H1 (cell line): ENCODE results near the gene MIOX. TPM values are rescaled to one million over a fixed set of nuclear protein-coding genes. Genes with fewer than 3 reads are reported as not detected.
A peak's percentile ranks its signal among the peaks of the same experiment; 100 is the strongest.

Source experiments
- CTCF ChIA-PET: fragments of 300-600 bp; sonication (Branson Sonifier 250); formaldehyde crosslinking; loops from one replicate; lab custom pipeline; 2021; ENCODE audit not compliant: partially characterized antibody; lab: Charles Lee
- POLR2A ChIA-PET: fragments of 300-600 bp; sonication (Branson Sonifier 250); formaldehyde crosslinking; loops from one replicate; lab custom pipeline; 2021; ENCODE audit warnings: inconsistent platforms; ENCODE audit not compliant: partially characterized antibody; lab: Charles Lee
- DNase-seq, 2 experiments: peaks; one replicate each; pipeline versions ENCODE4 v3.0.0 to v3.0.0-alpha.2; 2010 to 2022; ENCODE audit warnings: low spot score in 2 of 2, low read depth in 1 of 2, mixed read lengths in 1 of 2
- FAIRE-seq: peaks from 2 replicates; lab custom pipeline; 2011; peaks lifted over from hg19 to GRCh38; lab: Jason Lieb, UNC
- H2AFZ ChIP-seq: 2 replicates; pipeline ENCODE4 v1.8.1; 2012; ENCODE audit warnings: low read length, inconsistent platforms
- H2AK5ac ChIP-seq: 2 replicates; pipeline ENCODE4 v1.6.1; 2013; ENCODE audit warnings: low read depth, low read length
- H2BK120ac ChIP-seq: replicated peaks from 2 replicates; pipeline ENCODE3; 2013; ENCODE audit warnings: low read depth, low read length, inconsistent platforms
- H2BK12ac ChIP-seq: 2 replicates; pipeline ENCODE4 v1.6.1; 2013; ENCODE audit warnings: low read depth, low read length
- H2BK15ac ChIP-seq: 2 replicates; pipeline ENCODE4 v1.6.1; 2013; ENCODE audit warnings: low read length
- H2BK20ac ChIP-seq: 2 replicates; pipeline ENCODE4 v1.6.1; 2013; ENCODE audit warnings: low read length
- H2BK5ac ChIP-seq: 2 replicates; pipeline ENCODE4 v1.6.1; 2013; ENCODE audit warnings: low read depth, low read length
- H3K14ac ChIP-seq: 2 replicates; pipeline ENCODE4 v1.6.1; 2013; ENCODE audit warnings: inconsistent platforms; ENCODE audit not compliant: insufficient read length
- H3K18ac ChIP-seq: 2 replicates; pipeline ENCODE4 v1.6.1; 2013; ENCODE audit warnings: low read length; ENCODE audit errors: extremely low read depth
- H3K23ac ChIP-seq: 2 replicates; pipeline ENCODE4 v1.6.1; 2013; ENCODE audit warnings: inconsistent platforms; ENCODE audit not compliant: insufficient read length
- H3K23me2 ChIP-seq: 2 replicates; pipeline ENCODE4 v1.6.1; 2013; ENCODE audit warnings: low read depth, low read length
- H3K27ac ChIP-seq: 2 replicates; pipeline ENCODE4 v1.6.1; 2011; ENCODE audit warnings: low read depth, low read length, inconsistent platforms
- H3K27me3 ChIP-seq, 4 experiments: replicated peaks in 1 of 4; 1 replicate in 1 of 4; 2 replicates in 3 of 4; pipeline versions ENCODE4 v1.6.1 to v1.8.1; 2011 to 2013; ENCODE audit warnings: low read length in 3 of 4, mild to moderate bottlenecking in 3 of 4, inconsistent platforms in 2 of 4, mixed read lengths in 2 of 4, moderate library complexity in 1 of 4; ENCODE audit not compliant: control insufficient read depth in 3 of 4, insufficient read depth in 3 of 4; ENCODE audit errors: extremely low read depth in 1 of 4
- H3K36me3 ChIP-seq, 4 experiments: 2 replicates each; pipeline versions ENCODE4 v1.6.1 to v1.8.1; 2011 to 2013; ENCODE audit warnings: mild to moderate bottlenecking in 4 of 4, low read length in 3 of 4, moderate library complexity in 2 of 4, control low read depth in 1 of 4, inconsistent platforms in 1 of 4; ENCODE audit not compliant: insufficient read depth in 4 of 4, control insufficient read depth in 2 of 4
- H3K4ac ChIP-seq: replicated peaks from 2 replicates; pipeline ENCODE3; 2013; ENCODE audit warnings: low read length, low read depth, mixed read lengths, inconsistent platforms; ENCODE audit not compliant: insufficient read length
- H3K4me1 ChIP-seq, 4 experiments: replicated peaks in 1 of 4; 1 replicate in 1 of 4; 2 replicates in 3 of 4; pipeline versions ENCODE4 v1.6.1 to v1.8.1; 2011 to 2013; ENCODE audit warnings: low read length in 3 of 4, inconsistent platforms in 2 of 4, mixed read lengths in 1 of 4; ENCODE audit not compliant: insufficient read depth in 4 of 4, control insufficient read depth in 3 of 4
- H3K4me2 ChIP-seq, 2 experiments: 2 replicates each; pipeline versions ENCODE4 v1.6.1 to v1.8.1; 2011 to 2013; ENCODE audit warnings: low read depth in 2 of 2, low read length in 2 of 2, control low read depth in 1 of 2, inconsistent platforms in 1 of 2, mild to moderate bottlenecking in 1 of 2; ENCODE audit not compliant: insufficient read depth in 1 of 2
- H3K4me3 ChIP-seq, 4 experiments: fragments of 200-600, 300-600 bp in 1 of 4; sonication (generic), shearing (Covaris generic), sonication (Bioruptor Twin) in 1 of 4; 2 replicates each; pipeline versions ENCODE4 v1.5.1 to v1.8.1; 2011 to 2016; ENCODE audit warnings: low read length in 4 of 4, low read depth in 3 of 4, control low read depth in 2 of 4, inconsistent platforms in 2 of 4, mild to moderate bottlenecking in 2 of 4, mixed read lengths in 1 of 4, moderate library complexity in 1 of 4; ENCODE audit not compliant: insufficient read depth in 2 of 4; ENCODE audit errors: extremely low read depth in 1 of 4
- H3K56ac ChIP-seq: replicated peaks from 2 replicates; pipeline ENCODE3; 2013; ENCODE audit warnings: low read depth, mild to moderate bottlenecking, mixed read lengths, low read length, inconsistent platforms; ENCODE audit not compliant: insufficient read length
- H3K79me1 ChIP-seq: 2 replicates; pipeline ENCODE4 v1.6.1; 2013; ENCODE audit warnings: low read depth, low read length, control low read depth
- H3K79me2 ChIP-seq, 2 experiments: 2 replicates each; pipeline versions ENCODE4 v1.6.1 to v1.8.1; 2012 to 2013; ENCODE audit warnings: low read length in 2 of 2, mild to moderate bottlenecking in 2 of 2, inconsistent platforms in 1 of 2; ENCODE audit not compliant: insufficient read depth in 2 of 2, control insufficient read depth in 1 of 2
- H3K9ac ChIP-seq, 4 experiments: replicated peaks in 1 of 4; 1 replicate in 1 of 4; 2 replicates in 3 of 4; pipeline versions ENCODE4 v1.6.1 to v1.8.1; 2011 to 2013; ENCODE audit warnings: low read depth in 3 of 4, low read length in 3 of 4, control low read depth in 2 of 4, mild to moderate bottlenecking in 2 of 4, moderate library complexity in 2 of 4, inconsistent platforms in 1 of 4; ENCODE audit errors: extremely low read depth in 1 of 4
- H3K9me3 ChIP-seq, 2 experiments: 2 replicates each; pipeline versions ENCODE4 v1.6.1 to v1.8.1; 2012 to 2013; ENCODE audit warnings: mild to moderate bottlenecking in 2 of 2, moderate library complexity in 2 of 2, control low read depth in 1 of 2, inconsistent platforms in 1 of 2, low read depth in 1 of 2, low read length in 1 of 2, mixed read lengths in 1 of 2; ENCODE audit not compliant: insufficient read depth in 2 of 2
- H4K20me1 ChIP-seq, 2 experiments: replicated peaks in 1 of 2; 2 replicates each; pipeline versions ENCODE3 to v1.8.1; 2011 to 2013; ENCODE audit warnings: inconsistent platforms in 2 of 2, low read length in 2 of 2, mild to moderate bottlenecking in 1 of 2; ENCODE audit not compliant: insufficient read depth in 2 of 2, control insufficient read depth in 1 of 2
- H4K5ac ChIP-seq: 2 replicates; pipeline ENCODE4 v1.6.1; 2013; ENCODE audit warnings: low read length, low read depth, mixed read lengths, inconsistent platforms; ENCODE audit not compliant: insufficient read length
- H4K8ac ChIP-seq: 2 replicates; pipeline ENCODE4 v1.8.0; 2013; ENCODE audit warnings: mild to moderate bottlenecking, moderate library complexity, low read length, inconsistent platforms; ENCODE audit not compliant: insufficient read depth; ENCODE audit errors: extremely low read depth
- H4K91ac ChIP-seq: replicated peaks from 2 replicates; pipeline ENCODE3; 2013; ENCODE audit warnings: low read length, mixed read lengths, inconsistent platforms; ENCODE audit not compliant: insufficient read length
- CEBPB ChIP-seq: IDR thresholded peaks from 2 replicates; pipeline ENCODE4 v1.6.1; 2012; ENCODE audit warnings: low read depth, low read length
- JUN ChIP-seq: IDR thresholded peaks from 2 replicates; pipeline ENCODE4 v1.6.1; 2011; ENCODE audit warnings: low read depth, mild to moderate bottlenecking, improper control_type of control experiment, low read length
- SUZ12 ChIP-seq: fragments of 200-600 bp; sonication (generic); IDR thresholded peaks from 2 replicates; pipeline ENCODE4 v1.6.1; 2012; ENCODE audit warnings: mild to moderate bottlenecking, inconsistent platforms, low read length, moderate library complexity, mixed read lengths
- TCF12 ChIP-seq: IDR thresholded peaks from 2 replicates; pipeline ENCODE4 v1.6.1; 2011; ENCODE audit warnings: low read depth, mild to moderate bottlenecking, low read length
- WGBS, 2 experiments: shearing (Covaris generic) in 1 of 2; methylation state at CpG; one replicate each; pipeline versions ENCODE4 v1.1.6 to v1.1.7; 2013 to 2015; ENCODE audit warnings: low lambda C conversion rate in 2 of 2, mixed read lengths in 2 of 2, inconsistent platforms in 1 of 2, low coverage in 1 of 2, missing lambda C conversion rate in 1 of 2; ENCODE audit not compliant: insufficient replicate concordance in 2 of 2, insufficient coverage in 1 of 2, insufficient read length in 1 of 2; ENCODE audit errors: extremely low coverage in 1 of 2, missing lambda C conversion rate in 1 of 2; 5-methylcytosine and 5-hydroxymethylcytosine counted together
- polyA plus RNA-seq, 7 experiments: library from polyadenylated mRNA; depleted of rRNA in 3 of 7; stranded (reverse) in 5 of 7; unstranded in 2 of 7; fragments of >200 nt in 5 of 7; fragments of 200-250 nt in 2 of 7; gene quantifications; 1 replicate in 5 of 7; 2 replicates in 1 of 7; 4 replicates in 1 of 7; pipeline versions ENCODE4 v1.2.1 to v1.2.3, GENCODE V29; 2011 to 2013; ENCODE audit warnings: missing spikeins in 2 of 7, mixed read lengths in 2 of 7
- total RNA-seq: library from RNA; stranded (reverse); fragmentation: NEBNext Ultra II Directional; extraction: Animal tissue kit (Norgen Biotek cat#: 25700); gene quantifications from 2 replicates; pipeline ENCODE4 v1.2.1, GENCODE V29; 2021

MIOX gene
- total and polyA plus RNA-seq, 2 of the 8 experiments (the other 6 are each of a cell fraction or from before 2014, with no cell fraction given): 0.30 to 0.32 TPM

DNA sequence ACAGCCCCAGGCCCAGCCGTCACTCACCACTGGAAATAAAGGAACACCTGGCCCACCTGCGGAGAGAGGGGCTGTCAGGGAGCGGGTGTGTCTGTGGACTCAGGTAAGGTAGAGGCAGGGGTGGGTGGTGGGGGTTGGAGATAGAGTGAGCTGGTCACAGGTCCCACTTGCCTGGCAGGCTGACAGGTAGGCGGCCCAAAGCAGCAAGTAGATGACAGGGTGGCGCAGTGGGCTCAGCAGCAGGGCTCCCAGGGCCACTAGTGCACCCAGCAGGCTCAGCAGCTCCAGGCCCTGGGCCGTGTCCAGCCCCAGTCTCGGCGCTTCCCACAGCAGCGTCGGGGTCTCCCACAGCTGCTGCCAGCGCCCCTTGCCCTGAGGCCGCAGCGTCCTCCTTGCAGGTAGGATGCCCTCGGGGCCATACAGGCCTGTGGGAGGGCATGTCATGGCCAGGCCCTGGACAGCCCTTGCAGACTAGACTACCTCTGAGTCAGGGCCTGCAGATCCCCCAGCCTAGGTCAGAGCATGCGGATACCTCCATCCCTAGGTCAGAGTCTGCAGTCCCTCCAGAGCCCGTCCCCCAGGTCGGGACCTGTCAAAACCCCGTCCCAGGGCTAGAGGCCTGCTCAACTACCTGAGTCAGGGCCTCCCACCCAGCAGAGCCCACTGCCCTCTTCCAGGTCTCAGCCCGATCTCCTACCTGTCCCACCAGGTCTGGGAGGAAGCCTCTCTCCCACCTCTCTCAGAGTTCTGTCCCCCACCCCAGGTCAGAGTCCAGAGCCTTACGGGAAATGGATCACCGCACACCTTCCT, 20.2 kb downstream of the MIOX start:
- H2BK15ac ChIP-seq: no peak overlapping the region
- H3K9me3 ChIP-seq: no peaks in the 10 kb centered on the region
- no peak for FAIRE-seq
- peak overlapping the region; percentile 55 to 100 (median 88) for H3K4me3 ChIP-seq
- ChIA-PET CTCF (interaction anchor here (0.8 to 2.7 kb wide), 4 partner anchors 9 to 21 kb away, joined by 3 to 22 read pairs (median 4); no protein-coding TSS in a partner anchor), POLR2A (interaction anchor here (0.8 to 2.7 kb wide), 5 partner anchors 9 to 37 kb away, joined by 3 to 17 read pairs (median 3); partner anchors contain the start of genes ADM2 and MIOX)
- no peaks in the 10 kb centered on the region for H3K27me3 ChIP-seq
- H3K4ac ChIP-seq: no peak overlapping the region
- WGBS, 2 experiments: 62% methylated on average over 21 of the region's 21 CpGs; no CpG with 5 or more reads in 1 of the 2 experiments
- H3K79me1 ChIP-seq: peaks cover 9% of the 10 kb centered on the region; the same call in 1 of the 2 replicates
- no peak overlapping the region for H4K91ac ChIP-seq
- peak overlapping the region in 3 of 4 experiments; percentile 6 to 66 (median 35); a peak in 4 of 7 replicates for H3K9ac ChIP-seq
- peak overlapping the region; percentile 60; the same call in 1 of the 2 replicates for H2BK5ac ChIP-seq
- H3K4me2 ChIP-seq: peak overlapping the region; percentile 65 to 96
- H3K18ac ChIP-seq: peak overlapping the region; percentile 83
- peak overlapping the region; percentile 77 for H3K56ac ChIP-seq
- no peak overlapping the region for H3K14ac ChIP-seq
- no peak overlapping the region; the same call in 1 of the 2 replicates for H4K8ac ChIP-seq
- no peak overlapping the region for H2BK20ac ChIP-seq
- H3K36me3 ChIP-seq: peaks cover 0 to 15% (median 0%) of the 10 kb centered on the region in 4 experiments; a peak in 3 of 8 replicates
- H3K23ac ChIP-seq: no peak overlapping the region
- peaks cover 0 to 18% of the 10 kb centered on the region in 2 experiments; a peak in 2 of 4 replicates for H3K79me2 ChIP-seq
- peaks cover 11% of the 10 kb centered on the region; the same call in 1 of the 2 replicates for H3K23me2 ChIP-seq
- H2AFZ ChIP-seq: peak overlapping the region; percentile 98; the same call in 1 of the 2 replicates
- DNase-seq: peak in 1 of 2 experiments; percentile 53
- no peak overlapping the region for H3K27ac ChIP-seq
- no peak overlapping the region for H4K5ac ChIP-seq
- no peak overlapping the region for H2BK120ac ChIP-seq
- no peak overlapping the region for H2BK12ac ChIP-seq
- peaks cover 2 to 8% (median 5%) of the 10 kb centered on the region in 4 experiments for H3K4me1 ChIP-seq
- no peak overlapping the region for H2AK5ac ChIP-seq
- peaks cover 0 to 18% of the 10 kb centered on the region in 2 experiments for H4K20me1 ChIP-seq
- TF ChIP-seq TCF12 (no peak), JUN (no peak), SUZ12 (no peak), CEBPB (no peak)
